DND-41 (cell line): ENCODE data around the gene MRTFA.

Experiments
- ATAC-seq: fragments of 200-7000 bp; cut with Tn5 transposase; 3 replicates; pipeline ENCODE4 v1.9.1; 2021; ENCODE audit warnings: low read depth; ENCODE audit not compliant: insufficient read depth
- DNase-seq: peaks from one replicate; pipeline ENCODE4 v3.0.0-alpha.2; 2020
- H2AFZ ChIP-seq: 2 replicates; pipeline ENCODE4 v1.6.0; 2012; ENCODE audit warnings: low read depth, low read length
- H3K27ac ChIP-seq: 2 replicates; pipeline ENCODE4 v1.5.1; 2012; ENCODE audit warnings: low read length, inconsistent platforms
- H3K27me3 ChIP-seq: fragments of 200-600 bp; sonication (generic); 2 replicates; pipeline ENCODE4 v1.6.0; 2012; ENCODE audit warnings: low read length, mild to moderate bottlenecking, inconsistent platforms; ENCODE audit not compliant: insufficient read depth, poor library complexity
- H3K36me3 ChIP-seq: 2 replicates; pipeline ENCODE4 v1.5.1; 2012; ENCODE audit warnings: low read length, inconsistent platforms; ENCODE audit not compliant: insufficient read depth
- H3K4me1 ChIP-seq: 2 replicates; pipeline ENCODE4 v1.5.1; 2012; ENCODE audit warnings: mild to moderate bottlenecking, low read length; ENCODE audit not compliant: insufficient read depth
- H3K4me2 ChIP-seq: 2 replicates; pipeline ENCODE4 v1.6.0; 2012; ENCODE audit warnings: mild to moderate bottlenecking, moderate library complexity, low read length, inconsistent platforms; ENCODE audit not compliant: insufficient read depth
- H3K4me3 ChIP-seq, 2 experiments: fragments of 200-600 bp in 1 of 2; shearing (Covaris generic) in 1 of 2; 2 replicates each; pipeline ENCODE4 v1.5.1; 2012 to 2016; ENCODE audit warnings: inconsistent platforms in 2 of 2, low read length in 2 of 2, mild to moderate bottlenecking in 2 of 2, low read depth in 1 of 2, moderate library complexity in 1 of 2
- H3K79me2 ChIP-seq: 2 replicates; pipeline ENCODE4 v1.6.0; 2012; ENCODE audit warnings: low read length, inconsistent platforms; ENCODE audit not compliant: insufficient read depth
- H3K9ac ChIP-seq: 2 replicates; pipeline ENCODE4 v1.6.0; 2012; ENCODE audit warnings: low read depth, mild to moderate bottlenecking, inconsistent platforms, low read length, moderate library complexity
- H3K9me3 ChIP-seq: 2 replicates; pipeline ENCODE4 v1.5.1; 2012; ENCODE audit warnings: low read length, moderate library complexity, mild to moderate bottlenecking, inconsistent platforms; ENCODE audit not compliant: insufficient read depth, severe bottlenecking
- H4K20me1 ChIP-seq: 2 replicates; pipeline ENCODE4 v1.6.0; 2012; ENCODE audit warnings: low read length; ENCODE audit not compliant: insufficient read depth
- CTCF ChIP-seq: IDR thresholded peaks from 2 replicates; pipeline ENCODE4 v1.5.1; 2012; ENCODE audit warnings: borderline replicate concordance, low read length, moderate library complexity, mild to moderate bottlenecking; ENCODE audit not compliant: poor library complexity, severe bottlenecking; ENCODE audit errors: extremely low read depth
- EZH2 ChIP-seq: IDR thresholded peaks from 3 replicates; pipeline ENCODE4 v1.6.1; 2012; ENCODE audit warnings: borderline replicate concordance, low read depth, mild to moderate bottlenecking, moderate library complexity, low read length, inconsistent platforms; ENCODE audit not compliant: severe bottlenecking

MRTFA gene

GRCh38 chr22:40606306-40606705 is 30.2 kb downstream of the MRTFA start:
- no peak overlapping the region for H3K4me2 ChIP-seq
- H3K79me2 ChIP-seq, result peaks cover 87% of the 10 kb centered on the region
- H2AFZ ChIP-seq, result no peak overlapping the region
- ATAC-seq (no peak), DNase-seq (no peak)
- H3K9ac ChIP-seq, result no peak overlapping the region
- no peak for TF ChIP-seq CTCF
- no peak for TF ChIP-seq EZH2
- H3K27me3 ChIP-seq, result no peaks in the 10 kb centered on the region
- peaks cover 23% of the 10 kb centered on the region; the same call in 1 of the 2 replicates for H4K20me1 ChIP-seq
- no peaks in the 10 kb centered on the region for H3K9me3 ChIP-seq
- peaks cover 5% of the 10 kb centered on the region; the same call in 1 of the 2 replicates for H3K4me1 ChIP-seq
- no peak overlapping the region for H3K27ac ChIP-seq
- H3K4me3 ChIP-seq, result no peak overlapping the region
- H3K36me3 ChIP-seq, result no peaks in the 10 kb centered on the region

- H3K9me3 ChIP-seq, result no peaks in the 10 kb centered on the region
- peaks cover 25% of the 10 kb centered on the region; the same call in 1 of the 2 replicates for H4K20me1 ChIP-seq
- H3K4me3 ChIP-seq, result no peak overlapping the region
- TF ChIP-seq EZH2 (no peak), CTCF (no peak)
- no peak overlapping the region for H3K9ac ChIP-seq
- H2AFZ ChIP-seq, result no peak overlapping the region
- H3K4me2 ChIP-seq, result no peak overlapping the region
- no peak overlapping the region for H3K27ac ChIP-seq
- H3K27me3 ChIP-seq, result no peaks in the 10 kb centered on the region
- no peaks in the 10 kb centered on the region for H3K36me3 ChIP-seq
- H3K79me2 ChIP-seq, result peaks cover 89% of the 10 kb centered on the region
- ATAC-seq (no peak), DNase-seq (no peak)
- peaks cover 5% of the 10 kb centered on the region; the same call in 1 of the 2 replicates for H3K4me1 ChIP-seq
Measured at GRCh38 chr22:40605761-40606160, 30.8 kb downstream of the MRTFA start.

- no peak overlapping the region for H3K4me3 ChIP-seq
- H2AFZ ChIP-seq, result no peak overlapping the region
- DNase-seq (no peak), ATAC-seq (no peak)
- peaks cover 89% of the 10 kb centered on the region for H3K79me2 ChIP-seq
- H3K36me3 ChIP-seq, result no peaks in the 10 kb centered on the region
- H3K4me1 ChIP-seq, result peaks cover 5% of the 10 kb centered on the region; the same call in 1 of the 2 replicates
- H3K9me3 ChIP-seq, result no peaks in the 10 kb centered on the region
- H3K27me3 ChIP-seq, result no peaks in the 10 kb centered on the region
- H3K9ac ChIP-seq, result no peak overlapping the region
- peaks cover 26% of the 10 kb centered on the region; the same call in 1 of the 2 replicates for H4K20me1 ChIP-seq
- H3K4me2 ChIP-seq, result no peak overlapping the region
- TF ChIP-seq EZH2 (no peak), CTCF (no peak)
- no peak overlapping the region for H3K27ac ChIP-seq
Measured at GRCh38 chr22:40603088-40603605, 33.4 kb downstream of the MRTFA start.
